ENCODE data around the gene FBXO9.

DNA sequence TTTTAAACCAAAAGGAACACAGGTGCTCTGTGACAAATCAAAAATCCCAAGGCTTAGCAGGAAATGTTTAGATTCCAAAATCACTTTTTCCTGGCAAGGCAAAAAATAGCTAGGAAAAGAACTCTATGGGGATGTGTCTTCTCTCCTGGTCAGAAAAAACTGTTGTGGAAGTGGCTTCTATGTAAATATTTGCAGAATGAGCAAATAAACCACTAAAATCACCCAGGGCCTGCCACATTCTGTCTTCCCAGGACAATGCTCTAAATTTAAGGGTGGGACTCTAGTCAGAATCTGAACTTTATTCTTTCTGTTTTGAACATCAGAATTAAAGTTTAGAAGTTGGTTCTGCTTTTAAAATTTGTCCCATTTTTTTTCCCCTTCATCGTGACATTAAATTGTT, 54.1 kb downstream of the FBXO9 start:
- TF ChIP-seq CTCF (IDR thresholded peaks at IDR 0.05), result no peak
- no peak for TF ChIP-seq POLR2A (IDR thresholded peaks at IDR 0.05)
- no peak for TF ChIP-seq EP300 (IDR thresholded peaks at IDR 0.05; ENCODE audit: low read depth)

All from transverse colon (tissue), 3 donors.